Renal cortical epithelial cell (primary cell): ENCODE data around the gene CDC45. TPM values are rescaled to one million over a fixed set of nuclear protein-coding genes. Genes with fewer than 3 reads are reported as not detected.

ENCODE experiments used
- DNase-seq: peaks from one replicate; pipeline ENCODE4 v3.0.0-alpha.2; 2011; ENCODE audit warnings: low read depth
- total RNA-seq: library from RNA; depleted of rRNA; stranded (reverse); fragments of >200 nt; gene quantifications from 2 replicates; pipeline ENCODE4 v1.2.3, GENCODE V29; 2014

CDC45 gene
- total RNA-seq, 1 donor from 2014 or later: 0.70 TPM

GRCh38 chr22:19470010-19470409 lies 9.7 kb upstream of the CDC45 start:
- DNase-seq: no peak

GRCh38 chr22:19471572-19471971 lies 8.1 kb upstream of the CDC45 start:
- no peak for DNase-seq

DNA sequence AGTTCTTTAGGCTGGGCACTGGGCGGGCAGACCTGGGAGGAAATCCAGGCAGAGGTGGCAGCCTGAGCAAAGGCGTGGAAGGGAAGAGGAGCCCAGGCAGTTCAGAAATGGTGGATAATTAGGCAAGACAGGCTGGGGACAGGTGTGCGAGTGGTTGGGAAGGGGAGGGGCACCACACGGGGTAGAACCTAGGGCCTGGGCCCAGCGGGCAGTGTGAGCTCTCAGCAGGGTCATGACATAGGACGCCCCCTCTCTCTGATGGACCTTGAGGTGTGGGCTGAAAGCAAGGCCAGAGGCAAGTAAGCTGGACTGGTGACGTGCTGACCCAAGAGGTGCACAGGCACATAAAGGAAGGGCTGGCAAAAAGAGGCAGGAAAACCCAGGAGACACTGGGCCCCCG lies 7.5 kb upstream of the CDC45 start:
- no peak for DNase-seq

- no peak for DNase-seq
Measured at GRCh38 chr22:19473578-19473977, 6.1 kb upstream of the CDC45 start.

GRCh38 chr22:19476023-19476422 lies 3.7 kb upstream of the CDC45 start:
- DNase-seq: no peak

- DNase-seq: peak; percentile 15
Measured at GRCh38 chr22:19477321-19478044, 2.2 kb upstream of the CDC45 start.

GRCh38 chr22:19478045-19478900 lies 1.4 kb upstream of the CDC45 start:
- no peak for DNase-seq

DNA sequence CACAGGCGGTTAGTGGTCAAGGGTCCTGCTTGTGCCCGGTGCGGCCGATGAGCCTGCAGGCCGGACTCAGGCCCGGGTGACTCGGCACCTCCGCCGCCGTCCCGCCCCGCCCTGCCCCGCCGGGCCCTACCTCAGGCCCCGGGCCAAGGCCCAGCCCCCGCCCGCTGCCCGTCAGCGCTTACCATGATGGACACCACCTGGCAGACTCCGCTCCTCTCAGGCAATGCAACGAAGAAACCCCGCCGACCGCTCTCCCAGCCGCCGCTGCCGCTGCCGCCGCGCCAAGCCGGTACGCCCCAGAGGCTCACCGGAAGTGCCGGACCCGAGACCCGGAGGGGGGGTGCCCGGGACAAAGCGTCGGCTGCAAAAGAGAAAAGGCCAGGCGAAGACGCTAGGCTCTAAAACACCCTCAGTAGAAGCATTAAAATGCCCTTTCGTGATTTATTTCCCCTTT lies 792 bp upstream of the CDC45 start, which contains the start of gene UFD1:
Gene UFD1, minus strand, starts transcription at position 293 of the 454 bp plus-strand sequence. Its CDS starts 108 bp downstream, at position 185.
- peak; percentile 58 for DNase-seq

DNA sequence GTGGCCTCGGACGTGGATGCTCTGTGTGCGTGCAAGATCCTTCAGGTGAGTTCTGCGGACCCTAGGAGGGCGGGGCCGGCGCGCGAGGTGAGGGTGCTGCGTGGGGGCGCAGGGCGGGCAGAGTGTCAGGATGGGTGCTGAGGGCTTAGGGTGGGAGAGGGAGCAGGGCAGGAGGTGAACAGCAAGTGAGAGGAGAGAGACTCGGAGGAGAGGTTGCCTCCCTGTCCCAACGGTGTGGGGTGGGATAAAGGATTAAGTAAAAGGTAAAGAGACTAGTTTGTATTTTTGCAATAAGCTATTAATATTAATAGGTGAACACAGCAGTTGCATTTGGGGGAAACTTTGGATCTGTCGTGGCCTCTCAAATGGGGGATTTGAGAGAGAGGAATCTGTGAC lies 451 bp downstream of the CDC45 start:
- no peak for DNase-seq

GRCh38 chr22:19480789-19481188 lies 1.1 kb downstream of the CDC45 start:
- DNase-seq: no peak

DNA sequence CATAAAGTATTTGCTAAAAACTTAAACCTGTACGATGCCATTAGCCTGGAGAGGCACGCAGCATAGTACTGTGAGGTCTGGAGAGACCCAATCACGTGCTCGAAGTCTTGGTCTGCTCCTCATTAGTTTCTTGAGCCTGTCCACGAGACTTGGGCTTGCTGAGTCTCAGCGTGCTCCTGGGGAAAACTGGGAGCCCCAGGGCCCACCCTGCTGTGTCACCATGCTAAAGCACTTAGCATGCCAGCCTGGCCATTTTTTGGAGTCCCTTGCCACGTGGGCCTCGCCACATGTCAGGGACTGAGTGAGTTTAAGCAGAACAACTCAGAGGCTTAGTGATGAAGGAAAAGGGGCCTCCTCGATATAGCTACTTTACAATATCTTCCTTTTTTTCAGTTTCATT lies 2.6 kb downstream of the CDC45 start:
- DNase-seq: no peak

DNA sequence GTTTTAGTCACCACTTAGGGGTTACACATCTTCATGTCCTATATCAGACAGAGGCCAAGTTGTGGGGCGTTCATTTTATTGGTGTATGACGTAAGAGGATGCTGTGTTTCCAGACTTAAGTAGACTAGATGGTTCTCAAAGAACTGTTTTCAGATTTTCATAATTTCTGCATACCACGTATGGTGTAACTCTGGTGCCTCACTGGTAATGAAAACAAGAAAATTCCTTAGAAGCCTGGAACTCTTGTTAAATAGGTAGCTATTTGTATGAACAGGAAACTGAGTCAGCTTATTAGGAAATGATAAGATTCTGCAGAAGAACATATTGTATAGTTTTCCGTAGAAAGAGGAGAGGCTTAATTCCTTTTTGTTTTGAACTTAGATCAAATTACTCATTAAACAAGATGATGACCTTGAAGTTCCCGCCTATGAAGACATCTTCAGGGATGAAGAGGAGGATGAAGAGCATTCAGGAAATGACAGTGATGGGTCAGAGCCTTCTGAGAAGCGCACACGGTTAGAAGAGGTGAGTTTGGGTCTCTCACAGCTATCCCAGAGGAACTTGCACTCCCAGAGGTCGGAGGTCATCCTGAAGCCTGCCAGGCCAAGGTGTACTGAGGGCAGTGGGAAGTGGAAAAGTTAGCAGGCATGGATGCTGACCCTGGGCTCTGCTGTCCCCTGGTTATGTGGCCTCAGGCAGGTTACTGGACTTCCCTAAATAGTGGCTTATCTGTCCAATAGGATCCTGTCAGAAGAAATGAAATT lies 3.9 kb downstream of the CDC45 start:
- no peak for DNase-seq

DNA sequence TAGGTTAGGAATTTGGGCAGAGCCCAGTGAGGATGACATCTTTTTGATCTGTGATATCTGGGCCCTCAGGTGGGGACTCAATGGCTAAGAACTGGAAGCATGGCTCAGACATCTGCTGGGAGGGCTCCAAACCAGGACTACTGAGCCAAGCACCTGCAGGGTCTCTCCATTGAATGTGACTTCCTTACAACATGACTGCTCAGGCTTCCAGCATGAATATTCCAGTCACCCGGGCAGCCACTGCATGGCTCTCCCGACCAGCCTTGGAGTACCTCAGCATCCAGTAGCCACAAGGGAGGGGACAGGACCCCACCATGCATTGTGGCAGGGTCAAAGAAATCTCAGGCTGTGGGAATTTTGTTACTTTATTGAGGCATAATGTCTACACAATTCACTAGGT lies 8.6 kb downstream of the CDC45 start:
- no peak for DNase-seq

GRCh38 chr22:19488884-19489843 lies 9.4 kb downstream of the CDC45 start:
- no peak for DNase-seq

GRCh38 chr22:19490628-19491230 lies 11.0 kb downstream of the CDC45 start:
- DNase-seq: no peak

DNA sequence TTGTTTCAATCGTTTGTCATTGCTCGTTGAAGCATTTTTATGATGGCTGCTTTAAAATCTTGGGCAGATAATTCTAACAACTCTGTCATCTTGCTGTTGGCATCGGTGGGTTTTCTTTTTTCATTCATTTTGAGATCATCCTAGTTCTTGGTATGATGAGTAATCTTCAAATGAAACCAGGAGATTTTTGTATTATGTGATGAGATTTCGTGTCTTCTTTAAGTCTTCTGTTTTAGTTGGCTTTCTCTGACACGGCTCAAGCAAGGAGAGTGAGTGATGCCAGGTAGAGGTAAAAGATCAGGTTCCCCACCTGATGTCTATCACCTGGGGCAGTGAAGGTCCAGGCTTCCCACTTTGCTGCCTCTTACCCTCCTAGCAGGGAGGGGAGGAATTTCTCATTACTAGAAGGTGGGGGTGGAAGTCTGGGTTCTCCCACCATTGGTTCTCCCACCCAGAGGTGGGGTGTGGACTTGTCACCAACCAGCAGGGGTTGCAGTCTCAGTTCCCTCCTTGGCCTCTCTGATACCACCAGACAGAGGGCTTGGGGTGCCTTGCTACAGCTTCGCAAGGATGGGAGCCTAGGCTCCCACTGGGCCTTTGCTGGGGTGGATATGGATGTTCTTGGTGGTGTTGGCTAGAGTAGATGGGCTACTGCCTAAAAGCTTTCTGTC lies 12.9 kb downstream of the CDC45 start:
- DNase-seq: no peak

- DNase-seq: no peak
Measured at GRCh38 chr22:19494001-19494560, 14.4 kb downstream of the CDC45 start.

DNA sequence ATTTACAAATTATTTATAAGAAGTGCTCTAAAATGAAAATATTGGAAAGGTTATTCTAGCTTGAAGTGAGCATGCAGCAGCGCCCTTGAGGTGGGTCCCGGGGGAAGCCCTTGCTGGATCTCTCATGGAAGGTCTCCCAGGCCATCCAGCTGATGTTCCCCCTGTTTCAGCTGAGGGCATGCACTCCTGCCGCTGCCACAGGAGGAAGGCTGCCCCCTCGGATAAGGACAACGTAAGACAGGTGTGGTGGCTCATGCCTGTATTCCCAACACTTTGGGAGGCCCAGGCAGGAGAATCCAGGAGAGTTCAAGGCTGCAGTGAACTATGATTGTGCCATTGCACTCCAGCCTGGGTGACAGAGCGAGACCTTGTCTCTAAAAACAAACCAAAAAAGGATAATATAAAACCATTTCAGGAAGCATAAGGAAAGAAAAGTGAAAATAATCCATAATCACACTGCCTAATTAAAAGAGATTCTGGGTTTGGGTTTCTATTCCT lies 15.0 kb downstream of the CDC45 start:
- no peak for DNase-seq

DNA sequence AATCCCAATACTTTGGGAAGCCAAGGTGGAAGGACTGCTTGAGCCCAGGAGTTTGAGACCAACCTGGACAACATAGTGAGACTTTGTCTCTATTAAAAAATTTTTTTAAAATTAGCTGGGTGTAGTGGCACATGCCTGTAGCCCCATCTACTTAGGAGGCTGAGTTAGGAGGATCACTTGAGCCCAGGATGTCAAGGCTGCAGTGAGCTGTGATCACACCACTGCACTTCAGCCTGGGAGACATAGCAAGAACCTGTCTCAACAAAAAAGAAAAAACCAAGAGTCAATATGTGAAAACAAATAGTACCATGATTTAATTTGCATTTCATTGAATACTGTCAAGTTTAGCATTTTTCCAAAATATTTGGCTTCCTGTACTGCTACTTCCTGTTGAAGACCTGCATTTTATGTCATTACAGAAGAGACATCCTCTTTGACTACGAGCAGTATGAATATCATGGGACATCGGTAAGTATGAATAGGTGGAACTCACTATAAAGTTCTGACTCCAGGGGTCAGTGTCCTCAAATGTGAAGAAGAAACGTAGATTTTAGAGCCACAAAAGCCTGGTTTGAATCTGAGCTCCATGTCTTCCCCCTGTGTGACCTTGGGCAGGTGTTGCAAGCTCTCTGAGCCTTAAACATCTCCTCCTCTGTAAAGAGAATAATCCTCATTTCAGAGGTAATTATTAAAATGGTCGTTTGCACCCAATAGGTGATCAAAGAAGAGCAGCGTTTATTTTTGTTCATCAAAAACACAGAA lies 16.0 kb downstream of the CDC45 start:
- DNase-seq: peak; percentile 19
